Measurements from ENCODE around the gene ORC2. TPM values are rescaled to one million over a fixed set of nuclear protein-coding genes. Genes with fewer than 3 reads are reported as not detected.

ORC2 gene
- total RNA-seq, 1 experiment from 2014 or later = 17.7 TPM

DNA sequence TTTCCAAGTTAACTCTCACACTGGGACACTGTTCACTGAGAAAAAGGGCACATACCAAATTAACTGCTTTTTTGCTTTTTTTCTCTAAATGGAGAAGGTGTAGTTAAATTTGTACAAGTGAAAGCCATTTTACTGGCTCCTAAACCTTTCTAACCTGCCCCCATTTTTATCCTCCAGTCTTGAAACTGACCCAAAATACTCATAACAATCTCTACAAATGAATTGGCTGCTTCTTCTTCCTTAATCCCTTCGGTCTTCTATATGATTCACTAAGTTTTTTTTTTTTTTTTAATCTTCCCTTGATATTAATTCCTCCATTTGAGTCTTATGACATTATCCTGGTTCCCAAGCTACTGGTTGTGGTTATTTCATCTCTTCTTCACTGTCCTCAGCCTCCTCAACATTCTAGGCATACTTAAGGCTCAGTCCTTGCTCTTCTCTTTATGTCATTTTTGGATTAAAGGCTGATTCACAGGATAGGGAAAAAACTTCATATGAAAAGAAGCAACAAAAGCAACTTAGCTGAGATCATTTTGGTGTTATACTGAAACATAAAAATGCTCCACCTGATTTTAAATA is 19.8 kb downstream of the ORC2 start:
- Histone ChIP-seq H2AFZ (ENCODE audit: low read length) (no peak overlapping the region), H3K9me2 (replicated peaks; ENCODE audit: low read length) (no peaks in the 10 kb centered on the region), H4K20me1 (ENCODE audit: low read length) (peaks cover 8% of the 10 kb centered on the region; the same call in 1 of the 2 replicates), H3K9me3 (ENCODE audit: low read length) (no peaks in the 10 kb centered on the region), H3K79me2 (ENCODE audit: low read length) (no peaks in the 10 kb centered on the region), H3F3A (ENCODE audit: low read length, unreplicated experiment) (peaks cover 22% of the 10 kb centered on the region), H3K27me3 (ENCODE audit: low read length) (no peaks in the 10 kb centered on the region), H3K9ac (ENCODE audit: low read length) (no peak overlapping the region), H3K27ac (ENCODE audit: low read length) (no peak overlapping the region), H3K4me3 (ENCODE audit: low read length) (no peak overlapping the region), H3K36me3 (ENCODE audit: low read depth, low read length) (peaks cover 30% of the 10 kb centered on the region), H3K4me1 (ENCODE audit: insufficient read depth, low read length) (peaks cover 24% of the 10 kb centered on the region), H3K4me2 (ENCODE audit: low read length) (no peak overlapping the region)
- DNase-seq (no peak), ATAC-seq (no peak)
- ChIA-PET CTCF (interaction anchor here (0.7 kb wide), 1 partner anchor 157 kb away, joined by 3 read pairs; no protein-coding TSS in a partner anchor), POLR2A (ENCODE audit: unreplicated experiment) (no interaction called here)
- intact Hi-C loops (cut with micrococcal nuclease) = no loop called here
- no peak for TF ChIP-seq EZH2 (IDR thresholded peaks at IDR 0.05; ENCODE audit: low read length, unreplicated experiment)
- TF ChIP-seq EZH2phosphoT487 (IDR thresholded peaks at IDR 0.05; ENCODE audit: borderline replicate concordance, low read length) = no peak
- TF ChIP-seq, protein P1, sequence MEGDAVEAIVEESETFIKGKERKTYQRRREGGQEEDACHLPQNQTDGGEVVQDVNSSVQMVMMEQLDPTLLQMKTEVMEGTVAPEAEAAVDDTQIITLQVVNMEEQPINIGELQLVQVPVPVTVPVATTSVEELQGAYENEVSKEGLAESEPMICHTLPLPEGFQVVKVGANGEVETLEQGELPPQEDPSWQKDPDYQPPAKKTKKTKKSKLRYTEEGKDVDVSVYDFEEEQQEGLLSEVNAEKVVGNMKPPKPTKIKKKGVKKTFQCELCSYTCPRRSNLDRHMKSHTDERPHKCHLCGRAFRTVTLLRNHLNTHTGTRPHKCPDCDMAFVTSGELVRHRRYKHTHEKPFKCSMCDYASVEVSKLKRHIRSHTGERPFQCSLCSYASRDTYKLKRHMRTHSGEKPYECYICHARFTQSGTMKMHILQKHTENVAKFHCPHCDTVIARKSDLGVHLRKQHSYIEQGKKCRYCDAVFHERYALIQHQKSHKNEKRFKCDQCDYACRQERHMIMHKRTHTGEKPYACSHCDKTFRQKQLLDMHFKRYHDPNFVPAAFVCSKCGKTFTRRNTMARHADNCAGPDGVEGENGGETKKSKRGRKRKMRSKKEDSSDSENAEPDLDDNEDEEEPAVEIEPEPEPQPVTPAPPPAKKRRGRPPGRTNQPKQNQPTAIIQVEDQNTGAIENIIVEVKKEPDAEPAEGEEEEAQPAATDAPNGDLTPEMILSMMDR (conservative IDR thresholded peaks at IDR 0.05; ENCODE audit: low read depth, low read length) = no peak
- BruUV-seq (replicated peaks) = no TSS peak

DNA sequence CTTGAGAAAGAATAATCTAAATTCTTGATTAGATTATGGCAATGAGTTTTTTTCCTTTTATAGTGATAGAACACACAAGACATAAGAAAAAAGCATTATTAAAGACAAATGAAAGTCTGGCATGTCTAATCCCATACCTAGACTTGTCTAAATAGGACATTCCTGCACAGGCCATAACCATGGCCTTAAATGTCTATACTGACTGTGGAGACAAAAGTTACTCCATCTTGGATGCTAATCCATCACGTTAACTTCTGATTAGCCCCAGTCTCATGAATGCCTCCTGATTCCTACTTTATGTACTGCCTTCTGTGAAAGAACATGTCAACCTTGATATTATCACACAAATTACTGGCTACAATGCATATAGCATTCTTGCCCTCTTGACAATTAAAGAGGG is 23.6 kb downstream of the ORC2 start:
- Histone ChIP-seq H3K4me2 (ENCODE audit: low read length) (no peak overlapping the region), H3K79me2 (ENCODE audit: low read length) (no peaks in the 10 kb centered on the region), H3K9ac (ENCODE audit: low read length) (no peak overlapping the region), H3K9me2 (replicated peaks; ENCODE audit: low read length) (no peaks in the 10 kb centered on the region), H3K9me3 (ENCODE audit: low read length) (no peaks in the 10 kb centered on the region), H3F3A (ENCODE audit: low read length, unreplicated experiment) (no peaks in the 10 kb centered on the region), H4K20me1 (ENCODE audit: low read length) (no peaks in the 10 kb centered on the region), H3K4me1 (ENCODE audit: insufficient read depth, low read length) (peaks cover 5% of the 10 kb centered on the region), H3K27ac (ENCODE audit: low read length) (no peak overlapping the region), H3K4me3 (ENCODE audit: low read length) (no peak overlapping the region), H3K27me3 (ENCODE audit: low read length) (no peaks in the 10 kb centered on the region), H2AFZ (ENCODE audit: low read length) (no peak overlapping the region), H3K36me3 (ENCODE audit: low read depth, low read length) (peaks cover 48% of the 10 kb centered on the region)
- ATAC-seq (no peak), DNase-seq (no peak)
- TF ChIP-seq EZH2 (IDR thresholded peaks at IDR 0.05; ENCODE audit: low read length, unreplicated experiment) (no peak), EZH2phosphoT487 (IDR thresholded peaks at IDR 0.05; ENCODE audit: borderline replicate concordance, low read length) (no peak)
- TF ChIP-seq, protein P1 (conservative IDR thresholded peaks at IDR 0.05; ENCODE audit: low read depth, low read length) = no peak
- BruUV-seq (replicated peaks) = no TSS peak
- intact Hi-C loops (cut with micrococcal nuclease) = no loop called here
- POLR2A ChIA-PET (ENCODE audit: unreplicated experiment) = interaction anchor here (0.8 kb wide), 1 partner anchor 46 kb away, joined by 4 read pairs; no protein-coding TSS in a partner anchor
- CTCF ChIA-PET = no interaction called here

- no peak for ATAC-seq
- Histone ChIP-seq H3K9me3 (ENCODE audit: low read length) (no peaks in the 10 kb centered on the region), H3K36me3 (ENCODE audit: low read depth, low read length) (peaks cover 42% of the 10 kb centered on the region), H2AFZ (ENCODE audit: low read length) (no peak overlapping the region), H3K4me2 (ENCODE audit: low read length) (no peak overlapping the region), H4K20me1 (ENCODE audit: low read length) (no peaks in the 10 kb centered on the region), H3K27me3 (ENCODE audit: low read length) (no peaks in the 10 kb centered on the region), H3K9ac (ENCODE audit: low read length) (no peak overlapping the region), H3F3A (ENCODE audit: low read length, unreplicated experiment) (no peaks in the 10 kb centered on the region), H3K4me1 (ENCODE audit: insufficient read depth, low read length) (0 out of 2 replicates have a peak, but pooled peaks cover 3% of the 10 kb centered on the region), H3K27ac (ENCODE audit: low read length) (no peak overlapping the region), H3K79me2 (ENCODE audit: low read length) (no peaks in the 10 kb centered on the region), H3K4me3 (ENCODE audit: low read length) (no peak overlapping the region), H3K9me2 (replicated peaks; ENCODE audit: low read length) (no peaks in the 10 kb centered on the region)
- no peak for DNase-seq
- ChIA-PET CTCF (no interaction called here), POLR2A (ENCODE audit: unreplicated experiment) (no interaction called here)
- intact Hi-C loops (cut with micrococcal nuclease) = no loop called here
- TF ChIP-seq, protein P1 (conservative IDR thresholded peaks at IDR 0.05; ENCODE audit: low read depth, low read length) = no peak
- TF ChIP-seq EZH2phosphoT487 (IDR thresholded peaks at IDR 0.05; ENCODE audit: borderline replicate concordance, low read length) (no peak), EZH2 (IDR thresholded peaks at IDR 0.05; ENCODE audit: low read length, unreplicated experiment) (no peak)
- no TSS peak for BruUV-seq (replicated peaks)
These were observed 32.4 kb downstream of the ORC2 start for GRCh38 chr2:200930947-200931626.
